PC-9 (cell line): ENCODE measurements around the gene SPRED1.

Experiments used
- EZH2 ChIP-seq: fragments of 200-600 bp; sonication (generic); IDR thresholded peaks from 2 replicates; pipeline ENCODE4 v1.8.0; 2017; ENCODE audit warnings: antibody characterized with exemption, low read depth
- TF ChIP-seq, protein P1 (sequence below): fragments of 200-600 bp; sonication (generic); conservative IDR thresholded peaks from 2 replicates; pipeline ENCODE4 v1.6.1; 2017; ENCODE audit warnings: mixed run types, antibody characterized with exemption, mild to moderate bottlenecking, moderate library complexity

DNA sequence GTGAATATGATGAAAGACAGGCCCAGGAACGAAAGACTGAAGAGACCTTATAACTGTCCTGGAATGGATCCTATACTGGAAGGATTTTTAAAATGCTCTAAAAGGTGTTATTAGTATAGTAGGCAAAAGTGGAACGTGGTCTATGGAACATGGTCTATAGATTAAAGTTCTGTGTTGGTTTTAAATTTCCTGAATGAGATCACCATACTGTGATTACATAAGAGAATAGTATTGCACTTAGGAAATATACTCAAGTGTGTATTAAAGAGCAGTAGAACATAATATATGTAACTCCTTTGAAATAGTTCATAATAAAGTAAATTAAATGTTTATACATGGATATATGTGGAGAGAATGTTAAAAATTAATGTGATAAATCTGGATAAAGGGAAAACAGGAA lies 68.2 kb downstream of the SPRED1 start:
- TF ChIP-seq, protein P1, sequence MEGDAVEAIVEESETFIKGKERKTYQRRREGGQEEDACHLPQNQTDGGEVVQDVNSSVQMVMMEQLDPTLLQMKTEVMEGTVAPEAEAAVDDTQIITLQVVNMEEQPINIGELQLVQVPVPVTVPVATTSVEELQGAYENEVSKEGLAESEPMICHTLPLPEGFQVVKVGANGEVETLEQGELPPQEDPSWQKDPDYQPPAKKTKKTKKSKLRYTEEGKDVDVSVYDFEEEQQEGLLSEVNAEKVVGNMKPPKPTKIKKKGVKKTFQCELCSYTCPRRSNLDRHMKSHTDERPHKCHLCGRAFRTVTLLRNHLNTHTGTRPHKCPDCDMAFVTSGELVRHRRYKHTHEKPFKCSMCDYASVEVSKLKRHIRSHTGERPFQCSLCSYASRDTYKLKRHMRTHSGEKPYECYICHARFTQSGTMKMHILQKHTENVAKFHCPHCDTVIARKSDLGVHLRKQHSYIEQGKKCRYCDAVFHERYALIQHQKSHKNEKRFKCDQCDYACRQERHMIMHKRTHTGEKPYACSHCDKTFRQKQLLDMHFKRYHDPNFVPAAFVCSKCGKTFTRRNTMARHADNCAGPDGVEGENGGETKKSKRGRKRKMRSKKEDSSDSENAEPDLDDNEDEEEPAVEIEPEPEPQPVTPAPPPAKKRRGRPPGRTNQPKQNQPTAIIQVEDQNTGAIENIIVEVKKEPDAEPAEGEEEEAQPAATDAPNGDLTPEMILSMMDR, result no peak
- TF ChIP-seq EZH2, result no peak
